Adipose tissue (tissue), 3 donors: Measurements from ENCODE around the gene HTRA3. TPM values are rescaled to one million over a fixed set of nuclear protein-coding genes. Genes with fewer than 3 reads are reported as not detected.

ENCODE experiments used
- H3K27ac ChIP-seq: one replicate; pipeline ENCODE4 v1.5.1; 2013; ENCODE audit warnings: low read depth, low read length
- WGBS, 3 donors: extraction: QIAGEN DNeasy Blood & Tissue Kit; methylation state at CpG; one replicate each; pipeline ENCODE4 v1.1.7; 2013; 5-methylcytosine and 5-hydroxymethylcytosine counted together
- polyA plus RNA-seq, 3 donors: library from polyadenylated mRNA; stranded (reverse); fragments of 200-250 nt; gene quantifications; one replicate each; pipeline ENCODE4 v1.2.3, GENCODE V29; 2013
- donor health status: healthy with polysubstance abuse.
- donor health status: Bipolar disorder and iron deficiency.
- donor health status: healthy.

HTRA3 gene
- polyA plus RNA-seq, 3 donors: 5.8 to 56.3 (median 41.8) TPM

DNA sequence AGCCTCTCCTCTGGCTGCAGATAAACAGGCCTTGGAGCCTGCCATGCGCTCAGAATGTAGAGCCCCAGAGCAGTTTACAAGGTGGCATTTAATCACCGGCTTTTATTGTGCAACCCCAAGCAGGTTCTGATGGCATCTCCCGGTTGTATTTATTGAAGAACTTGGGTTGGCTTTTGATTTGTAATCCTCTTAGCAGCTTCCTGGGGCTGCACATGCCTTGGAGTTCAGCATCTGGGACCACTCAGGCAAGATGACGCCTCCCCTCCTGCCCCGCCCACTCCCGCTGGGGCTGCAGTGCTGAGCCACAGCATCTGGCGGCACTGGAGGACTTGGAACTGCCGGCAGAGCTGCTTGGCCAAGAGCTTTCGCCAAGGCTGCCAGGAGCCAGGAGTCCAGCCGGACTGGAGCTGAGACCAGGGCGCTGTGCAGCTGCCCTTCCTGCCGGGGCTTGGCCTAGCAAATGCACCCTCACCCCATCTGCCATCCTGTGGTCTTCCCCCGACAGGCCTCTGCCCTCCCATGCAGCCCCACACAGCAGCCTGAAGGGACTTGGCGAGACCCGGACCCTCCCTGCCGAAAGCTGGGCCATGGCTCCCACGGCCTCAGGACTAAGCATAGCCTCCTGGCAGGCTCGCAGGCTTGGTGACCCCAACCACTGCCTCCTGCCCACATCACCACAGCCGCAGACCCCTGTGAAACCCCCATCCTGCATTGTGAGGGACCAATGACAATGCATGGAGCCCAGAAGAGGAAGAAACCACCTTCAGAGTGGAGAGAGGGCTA is 5.4 kb downstream of the HTRA3 start:
- H3K27ac ChIP-seq: no peak overlapping the region
- WGBS, 3 donors: 44 to 60% (median 44%) methylated on average over 19 of the region's 19 CpGs

DNA sequence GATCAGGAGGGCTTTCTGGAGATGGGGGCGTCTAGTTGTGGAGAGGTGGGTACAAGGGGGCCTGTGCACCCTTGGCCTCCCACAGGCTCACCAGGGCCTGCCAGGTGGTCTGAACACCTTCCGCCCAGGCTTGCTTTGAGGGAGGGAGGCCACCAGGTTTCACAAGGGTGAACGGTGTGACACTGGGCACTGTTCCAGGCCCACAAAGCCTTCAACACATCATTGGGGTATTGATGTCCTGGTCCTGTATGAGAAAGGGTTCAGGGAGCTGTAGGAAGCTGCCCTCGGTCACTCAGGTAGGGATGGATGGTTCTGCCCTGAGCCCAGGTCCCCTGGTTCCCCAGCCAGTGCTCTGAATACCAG is 6.0 kb downstream of the HTRA3 start:
- WGBS, 3 donors: 72 to 73% (median 72%) methylated on average over 4 of the region's 4 CpGs
- H3K27ac ChIP-seq: no peak overlapping the region

DNA sequence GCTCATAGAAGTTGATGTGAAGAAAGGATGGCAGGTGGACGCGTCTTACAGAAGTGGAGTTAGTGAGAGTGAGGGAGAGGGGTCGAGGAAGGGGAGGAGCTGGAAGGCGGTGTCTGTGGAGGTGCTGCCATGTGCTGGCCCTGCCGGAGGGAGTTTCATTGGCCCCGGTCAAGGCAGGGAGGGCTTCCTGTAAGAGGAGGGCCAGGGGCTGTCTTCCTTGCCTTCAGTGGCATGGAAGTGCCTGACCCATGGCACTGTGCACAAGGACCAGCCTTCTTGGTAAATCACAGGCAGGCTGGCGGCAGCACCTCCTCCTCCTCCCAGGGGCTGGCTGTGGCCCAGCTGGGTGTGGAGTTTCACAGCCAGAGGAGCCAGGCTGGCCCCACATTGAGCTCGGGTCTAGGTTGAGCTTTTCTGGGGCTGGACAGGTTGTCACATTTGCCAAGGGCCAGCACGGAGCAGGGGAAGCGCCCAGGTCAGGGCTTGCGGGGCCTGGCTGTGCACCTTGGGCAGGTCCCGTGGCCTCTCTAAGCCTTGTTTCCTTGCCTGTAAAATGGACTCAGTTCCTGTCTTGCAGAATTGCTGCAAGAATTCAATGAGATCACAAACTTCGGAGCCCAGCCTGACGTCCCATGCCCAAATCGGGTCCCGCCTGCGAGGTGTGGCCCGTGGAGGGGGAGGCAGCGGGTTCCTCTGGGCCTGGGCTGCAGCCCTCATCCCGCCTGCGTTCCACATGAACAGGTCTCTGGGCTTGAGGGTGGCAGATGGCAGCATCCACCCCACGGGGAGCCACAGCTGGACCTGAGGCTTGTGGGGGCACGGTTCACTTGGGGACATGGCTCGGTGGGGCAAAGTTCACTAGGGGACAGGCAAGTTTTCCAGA is 7.0 kb downstream of the HTRA3 start:
- no peak overlapping the region for H3K27ac ChIP-seq
- WGBS, 3 donors: 48 to 67% (median 55%) methylated on average over 24 of the region's 24 CpGs

DNA sequence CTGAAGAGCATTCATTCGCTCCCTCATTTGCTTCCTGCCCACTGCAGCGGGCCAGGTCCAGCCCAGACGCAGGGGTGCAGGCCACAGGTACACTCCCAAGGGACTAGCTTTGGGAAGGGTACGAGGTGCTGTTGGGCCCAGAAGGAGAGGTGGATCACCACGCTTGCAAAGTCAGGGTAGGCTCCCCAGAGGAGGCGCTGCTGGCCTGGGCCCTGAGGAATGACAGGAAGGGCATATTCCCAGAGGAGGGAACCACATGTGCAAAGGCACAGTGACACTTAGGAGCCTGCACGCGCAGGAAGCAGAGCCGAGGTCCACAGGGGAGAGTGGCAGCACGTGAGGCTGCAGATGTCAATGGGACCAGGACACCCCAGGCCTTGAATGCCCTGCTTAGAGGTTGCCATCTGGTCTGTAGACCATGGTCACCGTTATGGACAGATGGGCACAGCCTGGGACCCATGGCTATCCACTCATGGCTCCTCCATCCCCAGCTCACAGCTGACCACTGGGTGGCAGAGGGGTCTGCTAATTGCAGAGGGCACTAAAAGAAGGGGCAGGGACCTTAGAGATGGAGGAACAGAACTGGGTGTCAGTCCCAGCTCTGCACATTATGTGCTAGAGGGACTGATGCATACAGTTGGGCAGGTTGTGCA is 7.9 kb downstream of the HTRA3 start:
- WGBS, 3 donors: 82 to 89% (median 89%) methylated on average over 10 to 11 of the region's 11 CpGs
- no peak overlapping the region for H3K27ac ChIP-seq

DNA sequence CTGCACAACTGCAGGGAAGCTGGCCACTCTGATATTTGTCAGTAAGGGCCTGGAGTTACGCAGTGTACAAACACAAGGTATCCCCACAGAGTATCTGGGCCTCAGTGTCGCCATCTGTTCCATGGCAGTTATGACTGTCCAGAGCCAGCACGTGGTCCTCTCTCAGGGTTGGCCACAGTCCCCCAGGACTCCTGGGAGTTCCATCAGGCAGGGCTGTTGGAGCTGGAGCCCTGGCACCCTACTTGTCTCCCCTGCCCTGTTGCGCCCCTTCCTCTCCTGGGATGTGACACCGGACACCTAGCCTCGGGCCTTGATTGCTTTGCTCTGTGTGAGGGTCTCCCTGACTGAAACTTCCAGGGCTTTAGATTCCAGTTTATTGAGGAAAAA is 8.4 kb downstream of the HTRA3 start:
- WGBS, 3 donors: 55 to 77% (median 57%) methylated on average over 6 of the region's 6 CpGs
- H3K27ac ChIP-seq: no peak overlapping the region

DNA sequence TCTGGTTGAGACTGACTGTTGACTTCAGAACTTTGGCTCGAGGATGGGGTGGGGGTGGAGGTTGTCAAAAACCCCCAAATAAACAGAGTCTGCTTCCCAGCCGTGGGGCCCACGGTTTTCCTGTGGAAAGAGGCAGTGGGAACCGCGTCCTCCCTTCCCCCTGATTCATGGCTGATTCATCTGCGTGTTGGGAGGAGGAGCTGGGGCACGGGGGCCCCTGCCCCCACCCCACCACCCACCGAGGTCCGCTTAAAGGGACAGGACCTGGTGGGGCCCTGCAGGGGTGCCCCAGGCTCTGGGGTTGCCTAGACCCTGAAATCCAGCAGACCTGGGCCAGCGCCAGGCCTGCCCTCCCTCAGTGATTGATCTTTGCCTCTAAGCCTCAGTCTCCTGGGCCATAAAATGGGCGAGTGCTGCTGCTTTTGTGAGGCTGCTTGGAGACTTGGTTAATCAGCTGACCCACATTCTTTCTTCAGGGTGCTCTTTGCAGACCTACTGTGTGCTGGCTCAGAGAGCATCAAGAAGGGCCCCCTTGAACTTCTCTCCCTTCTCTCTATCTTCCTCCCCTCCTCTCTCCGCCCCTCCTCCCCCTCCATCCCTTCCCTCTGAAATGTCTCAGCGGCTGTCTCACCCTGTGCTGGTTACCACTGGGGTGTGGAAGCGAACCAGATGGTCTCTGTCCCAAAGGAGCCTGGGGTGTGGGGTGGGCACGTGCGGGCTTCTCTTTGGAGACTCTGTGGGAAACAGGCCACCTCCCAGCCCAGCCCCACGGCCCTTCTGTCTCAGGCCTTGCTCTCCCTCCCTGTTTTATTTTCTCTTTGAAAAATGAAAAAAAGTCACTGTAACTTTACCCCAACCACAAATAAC is 9.1 kb downstream of the HTRA3 start:
- WGBS, 3 donors: 23 to 40% (median 26%) methylated on average over 17 of the region's 17 CpGs
- H3K27ac ChIP-seq: no peak overlapping the region

DNA sequence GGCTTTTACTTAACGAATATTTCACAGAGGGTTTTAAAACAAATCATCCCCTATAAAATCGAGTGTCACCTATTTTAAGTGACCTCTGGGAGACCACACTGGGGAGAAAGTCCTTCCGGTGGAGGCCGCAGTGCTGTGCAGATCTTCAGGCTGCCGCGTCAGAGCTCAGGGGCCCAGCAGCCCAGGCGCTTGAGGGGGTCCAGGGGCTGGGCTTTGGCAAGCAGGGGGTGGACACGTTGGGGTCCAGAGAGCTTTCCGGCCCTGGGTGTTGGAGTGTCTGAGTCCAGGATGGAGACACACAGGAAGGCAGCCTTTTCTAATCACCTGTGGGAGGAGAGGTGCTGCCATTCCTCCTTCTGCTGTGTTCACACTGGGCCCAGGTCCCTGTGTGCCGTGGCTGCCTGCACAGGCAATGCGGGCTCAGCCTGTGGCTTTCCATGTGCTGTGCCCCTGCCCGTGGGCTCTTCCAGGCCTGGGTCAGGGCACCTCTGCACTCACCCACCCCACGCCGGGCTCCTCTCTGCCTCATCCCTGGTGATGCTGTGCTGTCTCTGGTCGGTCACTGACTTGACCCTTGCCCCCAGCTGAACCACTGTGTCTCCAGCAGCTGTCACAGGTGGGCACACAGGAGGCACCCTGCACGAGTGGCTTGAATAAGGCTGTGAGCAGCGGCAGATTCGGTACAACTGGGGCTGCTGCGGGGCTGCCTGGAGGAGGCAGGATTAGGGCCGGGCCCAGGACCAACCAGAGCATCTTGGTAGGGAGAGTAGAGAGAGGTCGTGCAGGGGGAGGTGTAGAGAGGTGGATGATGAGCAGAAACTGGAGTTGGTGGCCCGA is 10.0 kb downstream of the HTRA3 start:
- 74 to 83% (median 80%) methylated on average over 22 of the region's 22 CpGs for WGBS, 3 donors
- no peak overlapping the region for H3K27ac ChIP-seq

DNA sequence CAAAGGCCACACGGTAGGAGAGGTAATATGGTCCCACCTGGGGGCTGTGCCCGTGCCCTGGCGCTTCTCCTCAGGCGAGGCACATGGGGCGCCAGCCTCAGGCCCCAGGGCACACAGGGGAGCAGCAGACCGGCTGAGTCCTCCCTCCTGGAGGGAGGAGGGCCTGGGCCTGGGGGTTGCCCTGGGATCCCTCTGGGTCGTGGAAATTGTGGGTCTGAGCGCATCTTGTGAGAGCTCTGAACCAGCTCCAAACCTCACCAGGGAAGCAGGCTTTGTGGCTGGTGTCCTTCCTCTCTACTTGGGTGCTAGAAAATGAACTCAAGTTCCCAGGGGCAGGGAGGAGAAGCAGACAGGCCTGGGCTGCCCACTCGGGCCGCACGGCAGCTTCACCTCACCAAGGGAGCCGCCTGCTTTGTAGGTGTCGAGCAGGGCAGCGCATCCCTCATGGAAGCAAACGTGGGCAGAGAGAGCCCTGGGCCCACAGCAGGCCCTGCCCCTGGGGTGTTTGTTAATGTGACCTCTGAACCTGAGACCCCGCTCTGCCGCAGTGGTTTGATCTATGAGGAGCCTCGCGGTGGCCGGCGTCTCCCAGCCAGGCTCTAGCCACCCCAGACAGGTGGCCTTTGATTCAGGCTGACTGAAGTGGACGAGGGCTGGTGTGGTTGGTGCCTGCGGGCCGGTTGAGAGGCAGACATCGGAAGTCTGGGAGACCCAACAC is 10.8 kb downstream of the HTRA3 start:
- WGBS, 3 donors: 86 to 90% (median 88%) methylated on average over 24 to 25 of the region's 25 CpGs
- H3K27ac ChIP-seq: no peak overlapping the region

DNA sequence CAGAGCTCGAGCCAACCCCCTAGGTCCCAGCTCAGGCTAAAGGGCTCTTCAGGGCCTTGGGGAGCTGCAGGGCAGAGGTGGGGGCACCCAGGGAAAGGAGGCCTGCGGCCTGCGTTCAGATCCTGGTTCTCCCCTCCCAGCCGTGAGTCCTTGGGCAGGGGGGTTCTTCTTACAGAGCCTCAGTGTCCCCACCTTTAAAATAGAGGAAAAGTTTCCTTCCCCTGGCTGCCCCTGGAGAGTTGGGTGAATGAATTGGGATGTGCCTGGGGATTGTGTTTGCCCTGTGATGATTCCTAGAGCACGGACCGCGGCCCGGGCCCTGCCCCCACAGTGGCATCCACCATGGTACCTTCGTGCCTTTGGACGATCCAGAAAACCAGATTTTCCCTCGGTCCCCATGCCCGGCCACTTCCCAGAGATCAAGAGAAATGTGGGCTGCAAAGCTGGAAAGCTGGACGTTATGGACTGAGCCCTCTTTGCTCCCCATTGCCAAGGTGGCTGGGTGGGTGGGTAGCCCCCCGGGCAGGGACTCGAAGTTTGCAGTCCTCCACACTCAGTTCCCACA is 11.4 kb downstream of the HTRA3 start:
- 81 to 91% (median 89%) methylated on average over 15 of the region's 15 CpGs for WGBS, 3 donors
- H3K27ac ChIP-seq: no peak overlapping the region

DNA sequence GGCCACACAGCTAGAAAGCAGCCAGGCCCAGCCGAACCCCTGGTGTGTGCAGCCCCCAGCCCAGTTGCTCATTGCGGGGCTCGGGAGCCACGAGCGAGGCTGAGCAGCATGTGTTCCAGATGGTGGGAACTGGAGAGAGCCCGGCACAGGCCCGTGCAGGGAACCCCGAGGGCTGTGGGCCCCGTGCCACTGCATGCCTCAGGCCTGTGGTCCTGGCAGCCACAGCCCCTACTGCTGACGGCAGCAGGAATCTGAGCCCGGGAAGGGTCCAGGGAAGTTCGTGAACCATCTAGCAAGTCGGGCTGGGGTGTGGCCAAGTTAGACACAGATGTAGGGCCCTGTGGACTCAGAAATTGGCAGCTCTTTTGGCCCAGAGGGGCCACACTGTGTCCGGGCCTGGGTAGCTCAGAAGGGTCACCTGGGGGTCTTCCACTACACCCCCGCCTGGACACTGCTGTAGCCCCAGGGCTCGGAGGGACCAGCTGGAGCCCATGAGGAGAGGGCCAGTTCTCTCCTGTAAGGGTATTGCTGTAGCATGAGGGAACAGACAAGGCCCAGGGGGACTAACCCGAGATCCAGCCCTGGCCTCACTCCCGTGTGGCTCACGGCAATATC is 12.1 kb downstream of the HTRA3 start:
- 64 to 67% (median 65%) methylated on average over 19 of the region's 19 CpGs for WGBS, 3 donors
- no peak overlapping the region for H3K27ac ChIP-seq

DNA sequence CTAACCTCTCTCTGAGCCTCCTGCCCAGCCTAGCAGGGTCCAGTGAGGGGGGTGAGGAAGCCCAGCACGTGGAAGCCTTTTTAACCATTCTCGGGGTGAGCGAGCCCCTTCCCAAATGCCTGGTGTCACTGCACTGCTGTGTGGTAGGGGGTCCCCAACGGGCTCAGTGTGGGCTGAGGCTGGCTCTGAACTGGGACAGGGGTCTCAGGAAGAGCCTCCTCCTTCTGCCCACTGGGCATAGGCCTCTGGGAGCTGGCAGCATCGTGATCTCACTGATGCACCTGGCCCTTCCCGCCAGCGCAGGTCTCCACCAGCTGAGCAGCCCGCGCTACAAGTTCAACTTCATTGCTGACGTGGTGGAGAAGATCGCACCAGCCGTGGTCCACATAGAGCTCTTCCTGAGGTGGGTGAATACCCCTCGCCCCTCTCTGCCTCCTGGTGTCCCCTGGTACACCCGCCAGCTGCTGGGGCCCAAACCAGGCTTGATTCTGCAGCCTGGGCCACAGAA is 12.6 kb downstream of the HTRA3 start:
- H3K27ac ChIP-seq: no peak overlapping the region
- 81 to 92% (median 91%) methylated on average over 12 to 14 of the region's 14 CpGs for whole genome bisulfite sequencing, 3 donors

DNA sequence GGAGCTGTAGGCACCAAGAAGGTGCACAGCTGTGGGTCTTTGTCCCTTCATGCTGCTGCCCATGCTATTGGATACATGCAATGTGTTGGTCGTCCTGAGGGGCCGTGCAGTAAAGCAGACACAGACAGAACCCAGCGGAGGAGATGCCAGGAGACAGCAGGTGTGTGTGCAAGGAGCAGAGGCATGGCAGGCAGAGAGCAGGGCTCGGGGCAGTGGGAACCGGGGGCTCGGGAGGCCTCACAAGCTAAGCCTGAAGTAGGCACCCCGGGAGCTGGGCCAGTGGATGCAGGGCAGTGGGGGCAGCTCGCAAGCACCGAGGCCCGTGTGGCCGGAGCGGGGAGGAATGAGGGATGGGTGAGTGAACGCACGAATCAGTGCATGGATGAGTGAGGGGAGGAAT is 13.2 kb downstream of the HTRA3 start:
- H3K27ac ChIP-seq: no peak overlapping the region
- WGBS, 3 donors: 87 to 94% (median 89%) methylated on average over 14 of the region's 14 CpGs

DNA sequence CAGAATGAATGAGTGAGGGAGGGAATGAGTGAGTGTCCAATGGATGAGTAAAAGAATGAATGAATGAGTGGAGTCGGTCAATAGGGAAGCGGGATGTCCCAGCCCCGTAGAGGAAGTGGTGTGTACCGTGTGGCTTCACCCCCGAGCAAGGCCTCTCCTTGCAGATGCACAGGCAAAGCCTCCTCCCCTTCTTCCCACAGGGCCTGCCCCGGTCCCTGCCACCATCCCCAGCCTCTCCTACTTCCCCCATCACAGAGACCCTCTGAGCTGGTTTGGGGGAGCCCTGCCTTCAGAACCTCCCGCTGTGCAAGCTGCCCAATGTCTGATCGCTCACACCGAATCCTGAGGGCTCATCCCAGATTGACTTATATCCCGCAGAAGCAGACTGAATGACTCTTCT is 13.6 kb downstream of the HTRA3 start:
- no peak overlapping the region for H3K27ac ChIP-seq
- WGBS, 3 donors: 62 to 81% (median 63%) methylated on average over 8 to 10 of the region's 10 CpGs

DNA sequence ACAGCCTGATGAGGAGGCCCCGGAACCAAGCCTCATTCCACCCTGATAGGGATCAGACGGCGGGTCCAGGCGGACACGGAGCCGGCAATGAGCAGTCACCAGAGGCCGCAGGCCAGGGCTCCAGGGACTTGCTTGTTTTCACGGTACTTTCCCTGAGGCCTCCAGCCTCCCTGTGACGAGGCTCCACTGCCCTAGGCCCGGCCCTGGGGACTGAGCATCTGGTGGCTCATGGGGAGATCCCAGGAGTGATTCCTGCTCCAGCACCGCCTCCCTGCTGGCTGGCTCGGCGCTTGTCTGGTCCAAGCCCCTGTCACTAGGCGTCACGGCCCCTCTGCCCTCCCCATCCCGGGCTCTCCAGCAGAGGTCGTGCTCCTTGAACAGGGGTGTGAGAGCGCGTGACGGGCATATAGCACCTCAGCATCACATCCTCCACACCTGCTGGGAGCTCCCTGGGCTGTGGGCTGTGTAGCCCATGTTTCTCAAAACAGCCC is 14.1 kb downstream of the HTRA3 start:
- 67 to 80% (median 71%) methylated on average over 19 to 20 of the region's 20 CpGs for WGBS, 3 donors

DNA sequence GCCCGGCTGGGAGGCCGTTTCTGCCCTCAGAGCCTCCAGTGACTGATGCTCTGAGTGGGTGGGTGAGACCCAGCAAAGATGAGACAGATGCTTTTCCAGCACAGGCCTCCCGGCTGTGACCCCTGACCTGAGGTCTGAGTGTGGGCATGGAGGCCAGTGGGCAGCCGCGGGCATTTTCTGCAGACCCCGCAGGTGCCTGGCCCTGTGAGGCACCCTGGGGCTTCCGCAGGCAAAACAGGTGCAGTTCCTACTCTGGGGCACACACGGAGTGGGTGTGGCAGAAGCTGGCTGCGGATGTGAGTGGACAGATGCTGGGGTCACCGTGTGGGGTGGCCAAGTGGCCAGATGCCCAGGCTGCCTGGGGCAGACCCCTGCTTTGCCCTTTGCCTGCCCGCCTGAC is 14.8 kb downstream of the HTRA3 start:
- no peak overlapping the region for H3K27ac ChIP-seq
- 70 to 81% (median 78%) methylated on average over 11 of the region's 11 CpGs for WGBS, 3 donors

More for the DNA sequence above, 14.1 kb downstream of the HTRA3 start:
- H3K27ac ChIP-seq: no peak overlapping the region
